A673 (cell line): ENCODE results near the gene PROM1. TPM values are rescaled to one million over a fixed set of nuclear protein-coding genes. Genes with fewer than 3 reads are reported as not detected.

Experiments used
- BruUV-seq: library from RNA; stranded (reverse); fragments of 400-500 nt; replicated peaks from 2 replicates; lab custom pipeline; 2021; lab: Mats Ljungman, UMichigan
- CTCF ChIA-PET: fragments of 300-600 bp; sonication (Branson Sonifier 250); formaldehyde crosslinking; loops from one replicate; lab custom pipeline; 2022; ENCODE audit warnings: antibody characterized with exemption; lab: Charles Lee
- POLR2A ChIA-PET: fragments of 300-600 bp; sonication (Branson Sonifier 250); formaldehyde crosslinking; loops from one replicate; lab custom pipeline; 2022; ENCODE audit warnings: antibody characterized with exemption; ENCODE audit not compliant: low non-redundant PET; lab: Charles Lee
- DNase-seq: peaks from one replicate; pipeline ENCODE4 v3.0.0-alpha.2; 2015; ENCODE audit warnings: low spot score
- H3K27ac ChIP-seq: fragments of 200-600 bp; sonication (generic); 2 replicates; pipeline ENCODE4 v1.5.1; 2016; ENCODE audit warnings: mixed run types, low read depth, mild to moderate bottlenecking, mixed read lengths, antibody characterized with exemption, low read length; ENCODE audit not compliant: poor library complexity, severe bottlenecking
- H3K27me3 ChIP-seq: fragments of 200-600 bp; sonication (generic); replicated peaks from 2 replicates; pipeline ENCODE4 v1.6.1; 2017; ENCODE audit warnings: mixed run types, low read depth, mild to moderate bottlenecking, mixed read lengths, antibody characterized with exemption, low read length; ENCODE audit not compliant: insufficient read depth, poor library complexity
- H3K36me3 ChIP-seq: fragments of 200-600 bp; sonication (generic); 2 replicates; pipeline ENCODE4 v1.6.1; 2016; ENCODE audit warnings: mixed run types, mild to moderate bottlenecking, mixed read lengths, antibody characterized with exemption, low read length; ENCODE audit not compliant: insufficient read depth, poor library complexity, severe bottlenecking
- H3K4me1 ChIP-seq: fragments of 200-600 bp; sonication (generic); 2 replicates; pipeline ENCODE4 v1.6.1; 2017; ENCODE audit warnings: mixed run types, mild to moderate bottlenecking, mixed read lengths, antibody characterized with exemption, low read length; ENCODE audit not compliant: insufficient read depth, poor library complexity, severe bottlenecking
- H3K4me3 ChIP-seq: fragments of 200-600 bp; sonication (generic); 2 replicates; pipeline ENCODE4 v1.5.1; 2016; ENCODE audit warnings: low read depth, mixed run types, mild to moderate bottlenecking, mixed read lengths, low read length; ENCODE audit not compliant: poor library complexity, severe bottlenecking
- H3K9me3 ChIP-seq: fragments of 200-600 bp; sonication (generic); 2 replicates; pipeline ENCODE4 v1.6.1; 2016; ENCODE audit warnings: mixed run types, low read depth, mild to moderate bottlenecking, mixed read lengths, antibody characterized with exemption, low read length; ENCODE audit not compliant: poor library complexity, severe bottlenecking
- CTCF ChIP-seq: fragments of 300-800, 200-600 bp; sonication (generic); conservative IDR thresholded peaks from 2 replicates; pipeline ENCODE4 v1.5.1; 2017; ENCODE audit warnings: low read depth, mild to moderate bottlenecking, antibody characterized with exemption, low read length, moderate library complexity, mixed read lengths
- EZH2 ChIP-seq: fragments of 200-600 bp; sonication (generic); IDR thresholded peaks from 2 replicates; pipeline ENCODE4 v1.6.1; 2017; ENCODE audit warnings: borderline replicate concordance, low read depth, mild to moderate bottlenecking, mixed read lengths, antibody characterized with exemption, low read length; ENCODE audit not compliant: poor library complexity, severe bottlenecking
- intact Hi-C: fragments of 100-400 bp; cut with micrococcal nuclease; formaldehyde crosslinking; loops from one replicate; pipeline ENCODE4 v1.10.0; 2022; ENCODE audit not compliant: unreplicated experiment
- total RNA-seq: library from RNA; stranded (reverse); gene quantifications from 2 replicates; pipeline ENCODE4 v1.2.3, GENCODE V29; 2021

The PROM1 gene
- total RNA-seq, 1 experiment from 2014 or later = 13.9 TPM

- intact Hi-C loops = no loop called here
- POLR2A ChIA-PET = no interaction called here
Observed at GRCh38 chr4:15948826-15949225, 135.0 kb downstream of the PROM1 start.

GRCh38 chr4:15947684-15948083, 136.1 kb downstream of the PROM1 start:
- TF ChIP-seq EZH2 = no peak
- no peak for TF ChIP-seq CTCF
- H3K9me3 ChIP-seq = no peaks in the 10 kb centered on the region
- no peaks in the 10 kb centered on the region for H3K36me3 ChIP-seq
- H3K27ac ChIP-seq = no peak overlapping the region
- no peaks in the 10 kb centered on the region for H3K4me1 ChIP-seq
- ChIA-PET CTCF (no interaction called here), POLR2A (no interaction called here)
- no TSS peak for BruUV-seq
- intact Hi-C loops = no loop called here
- no peaks in the 10 kb centered on the region for H3K27me3 ChIP-seq
- no peak for DNase-seq
- H3K4me3 ChIP-seq = no peak overlapping the region

More at GRCh38 chr4:15948826-15949225, 135.0 kb downstream of the PROM1 start:
- H3K4me1 ChIP-seq = no peaks in the 10 kb centered on the region
- no peak for TF ChIP-seq CTCF
- TF ChIP-seq EZH2 = no peak
- no peaks in the 10 kb centered on the region for H3K27me3 ChIP-seq
- no peaks in the 10 kb centered on the region for H3K9me3 ChIP-seq
- no peaks in the 10 kb centered on the region for H3K36me3 ChIP-seq
- no peak overlapping the region for H3K4me3 ChIP-seq
- H3K27ac ChIP-seq = no peak overlapping the region
- BruUV-seq = no TSS peak
- DNase-seq = no peak
- CTCF ChIA-PET = no interaction called here

- Histone ChIP-seq H3K4me3 (no peak overlapping the region), H3K27ac (no peak overlapping the region), H3K27me3 (no peaks in the 10 kb centered on the region), H3K36me3 (no peaks in the 10 kb centered on the region), H3K9me3 (no peaks in the 10 kb centered on the region), H3K4me1 (no peaks in the 10 kb centered on the region)
- CTCF ChIA-PET = no interaction called here
- no peak for TF ChIP-seq EZH2
- no peak for TF ChIP-seq CTCF
- DNase-seq = no peak
- POLR2A ChIA-PET = no interaction called here
- no TSS peak for BruUV-seq
- intact Hi-C loops = no loop called here
Observed at GRCh38 chr4:15945516-15945915, 138.3 kb downstream of the PROM1 start.
